ENCODE measurements around the gene COBLL1.

Gene COBLL1

DNA sequence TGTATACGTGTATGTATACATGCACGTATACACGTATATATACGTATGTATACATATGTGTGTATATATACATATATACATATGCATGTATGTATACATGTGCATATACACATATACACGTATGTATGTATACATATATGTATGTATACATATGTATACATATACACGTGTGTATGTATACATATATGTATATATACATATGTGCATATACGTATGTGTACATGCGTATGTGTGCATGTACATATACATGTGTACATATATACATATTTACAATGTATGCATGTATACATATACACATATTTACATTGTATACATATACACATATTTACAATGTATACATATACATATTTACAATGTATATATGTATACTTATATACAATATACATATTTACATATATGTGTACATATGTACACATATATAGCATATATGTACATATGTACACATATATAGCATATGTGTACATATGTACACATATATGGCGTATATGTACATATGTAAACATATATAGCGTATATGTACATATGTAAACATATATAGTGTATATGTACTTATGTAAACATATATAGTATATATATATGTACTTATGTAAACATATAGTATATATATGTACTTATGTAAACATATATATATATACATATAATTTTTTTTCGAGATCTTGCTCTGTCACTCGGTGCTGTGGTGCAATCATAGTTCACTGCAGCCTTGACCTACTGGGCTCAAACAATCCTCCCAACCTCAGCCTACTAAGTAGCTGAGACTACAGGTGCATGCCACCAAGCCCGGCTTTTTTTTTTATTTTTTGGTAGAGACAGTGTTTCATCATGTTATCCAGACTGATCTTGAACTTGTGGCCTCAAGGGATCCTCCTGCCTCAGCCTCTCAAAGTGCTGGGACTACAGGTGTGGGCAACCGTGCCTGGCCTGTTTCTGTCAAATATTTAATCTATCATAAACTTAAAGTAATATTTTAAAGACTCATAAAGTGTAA, 23.2 kb downstream of the COBLL1 start:
- no peak overlapping the region for H3K27ac ChIP-seq (ENCODE audit: low read depth, low read length)
- no peak overlapping the region for H3K4me3 ChIP-seq (ENCODE audit: low read length)
- H3K4me1 ChIP-seq (ENCODE audit: insufficient read depth, low read length): no peaks in the 10 kb centered on the region
- H3K9ac ChIP-seq (ENCODE audit: low read depth, low read length): no peak overlapping the region
- no peaks in the 10 kb centered on the region for H3K36me3 ChIP-seq (ENCODE audit: insufficient read depth, low read length)
- no peaks in the 10 kb centered on the region for H3K27me3 ChIP-seq (ENCODE audit: insufficient read depth, low read length)
- 97% methylated on average over 3 of the region's 14 CpGs for WGBS
- no peaks in the 10 kb centered on the region for H3K9me3 ChIP-seq (ENCODE audit: insufficient read depth, low read depth, low read length)

DNA sequence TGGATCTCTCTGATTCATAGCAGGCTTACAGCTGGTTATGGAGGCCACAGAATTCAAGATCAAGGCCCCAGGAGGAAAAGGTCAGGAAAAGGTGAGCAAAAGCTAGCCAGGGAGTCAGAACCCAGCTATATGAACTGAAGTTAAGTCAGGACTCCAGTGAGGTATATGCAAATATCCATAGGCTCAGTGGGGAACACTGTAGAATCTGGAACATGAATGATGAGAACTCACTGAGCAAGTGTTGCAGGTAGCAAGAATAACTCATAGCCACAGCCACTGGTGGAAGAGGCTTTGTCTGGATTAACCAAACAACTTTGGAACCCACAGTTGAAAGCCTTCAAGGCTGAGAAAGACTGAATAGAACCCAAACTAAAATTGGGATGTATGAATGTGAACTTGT, 24.7 kb downstream of the COBLL1 start:
- Histone ChIP-seq H3K4me3 (ENCODE audit: low read length) (no peak overlapping the region), H3K36me3 (ENCODE audit: insufficient read depth, low read length) (no peaks in the 10 kb centered on the region), H3K9me3 (ENCODE audit: insufficient read depth, low read depth, low read length) (no peaks in the 10 kb centered on the region), H3K27ac (ENCODE audit: low read depth, low read length) (no peak overlapping the region), H3K9ac (ENCODE audit: low read depth, low read length) (no peak overlapping the region), H3K27me3 (ENCODE audit: insufficient read depth, low read length) (no peaks in the 10 kb centered on the region), H3K4me1 (ENCODE audit: insufficient read depth, low read length) (no peaks in the 10 kb centered on the region)

DNA sequence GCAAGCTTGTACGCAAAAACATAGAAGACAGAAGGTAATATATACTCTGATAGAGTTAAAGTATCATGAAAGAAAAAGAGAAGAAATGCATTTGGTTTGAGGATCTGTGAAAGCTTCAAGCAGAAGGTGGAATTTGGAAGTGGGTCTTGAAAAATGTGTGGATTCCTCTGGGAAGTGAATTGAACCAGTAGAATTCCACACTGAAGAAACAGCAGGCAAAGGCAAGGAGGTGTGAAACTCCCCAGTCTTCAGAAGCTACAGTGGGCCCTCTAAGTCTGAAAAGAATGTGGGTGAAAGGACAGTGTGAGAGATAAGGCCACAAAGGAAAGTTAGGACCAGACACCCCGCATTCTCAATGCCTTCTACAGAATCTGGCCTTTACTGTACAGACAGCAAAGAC, 25.6 kb downstream of the COBLL1 start:
- 94% methylated on average over 2 of the region's 2 CpGs for WGBS
- H3K4me1 ChIP-seq (ENCODE audit: insufficient read depth, low read length): no peaks in the 10 kb centered on the region
- no peak overlapping the region for H3K4me3 ChIP-seq (ENCODE audit: low read length)
- no peaks in the 10 kb centered on the region for H3K36me3 ChIP-seq (ENCODE audit: insufficient read depth, low read length)
- no peak overlapping the region for H3K27ac ChIP-seq (ENCODE audit: low read depth, low read length)
- H3K9me3 ChIP-seq (ENCODE audit: insufficient read depth, low read depth, low read length): no peaks in the 10 kb centered on the region
- no peaks in the 10 kb centered on the region for H3K27me3 ChIP-seq (ENCODE audit: insufficient read depth, low read length)
- H3K9ac ChIP-seq (ENCODE audit: low read depth, low read length): no peak overlapping the region

DNA sequence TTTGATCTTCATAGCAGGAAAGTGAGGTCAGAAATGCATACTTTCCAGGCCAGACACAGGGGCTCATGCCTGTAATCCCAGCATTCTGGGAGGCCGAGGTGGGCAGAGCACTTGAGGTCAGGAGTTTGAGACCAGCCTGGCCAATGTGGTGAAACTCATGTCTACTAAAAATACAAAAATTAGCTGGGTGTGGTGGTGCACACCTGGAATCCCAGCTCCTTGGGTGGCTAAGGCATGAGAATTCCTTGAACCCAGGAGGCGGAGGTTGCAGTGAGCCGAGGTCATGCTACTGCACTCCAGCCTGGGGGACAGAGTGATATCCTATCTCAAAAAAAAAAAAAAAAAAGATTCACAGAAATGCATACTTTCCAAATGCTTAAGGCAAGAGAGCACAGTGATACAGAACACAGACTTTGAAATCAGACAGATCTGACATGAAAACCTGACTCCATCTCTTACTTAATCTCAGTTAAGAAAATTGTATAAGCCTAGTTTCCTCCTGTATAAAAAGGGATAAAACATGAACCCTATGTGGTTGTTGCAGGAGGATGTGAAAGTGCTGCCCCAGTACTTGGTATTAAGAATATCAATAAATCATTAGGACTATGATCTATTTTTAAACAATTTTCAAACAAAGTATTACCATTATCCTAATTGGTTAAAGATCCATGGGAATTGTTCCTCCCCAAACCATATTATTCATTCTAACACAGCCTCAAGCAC, 26.4 kb downstream of the COBLL1 start:
- Histone ChIP-seq H3K27me3 (ENCODE audit: insufficient read depth, low read length) (no peaks in the 10 kb centered on the region), H3K27ac (ENCODE audit: low read depth, low read length) (no peak overlapping the region), H3K4me3 (ENCODE audit: low read length) (no peak overlapping the region), H3K9ac (ENCODE audit: low read depth, low read length) (no peak overlapping the region), H3K4me1 (ENCODE audit: insufficient read depth, low read length) (no peaks in the 10 kb centered on the region), H3K36me3 (ENCODE audit: insufficient read depth, low read length) (no peaks in the 10 kb centered on the region), H3K9me3 (ENCODE audit: insufficient read depth, low read depth, low read length) (no peaks in the 10 kb centered on the region)
- WGBS: 94% methylated on average over 3 of the region's 3 CpGs

DNA sequence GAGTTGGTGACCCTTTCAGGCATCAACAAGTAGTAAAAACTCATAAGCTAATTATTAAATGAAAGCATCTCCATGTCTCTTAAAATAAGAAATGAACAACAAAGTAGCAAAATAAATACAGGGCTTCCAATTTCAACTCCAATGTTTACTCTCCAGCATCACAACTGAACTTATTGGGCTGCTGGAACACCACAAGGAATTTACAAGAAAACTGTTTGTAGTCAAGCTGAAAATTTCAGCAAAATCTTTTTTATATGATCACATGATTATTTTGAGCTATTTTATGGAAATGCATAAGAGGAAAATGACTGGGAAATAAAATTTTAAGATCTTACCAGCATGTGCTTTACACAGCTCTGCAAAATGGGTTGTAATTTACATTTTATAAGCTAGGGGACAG, 28.1 kb downstream of the COBLL1 start:
- Histone ChIP-seq H3K4me3 (ENCODE audit: low read length) (no peak overlapping the region), H3K9ac (ENCODE audit: low read depth, low read length) (no peak overlapping the region), H3K36me3 (ENCODE audit: insufficient read depth, low read length) (no peaks in the 10 kb centered on the region), H3K27ac (ENCODE audit: low read depth, low read length) (no peak overlapping the region), H3K4me1 (ENCODE audit: insufficient read depth, low read length) (no peaks in the 10 kb centered on the region), H3K9me3 (ENCODE audit: insufficient read depth, low read depth, low read length) (no peaks in the 10 kb centered on the region), H3K27me3 (ENCODE audit: insufficient read depth, low read length) (no peaks in the 10 kb centered on the region)

DNA sequence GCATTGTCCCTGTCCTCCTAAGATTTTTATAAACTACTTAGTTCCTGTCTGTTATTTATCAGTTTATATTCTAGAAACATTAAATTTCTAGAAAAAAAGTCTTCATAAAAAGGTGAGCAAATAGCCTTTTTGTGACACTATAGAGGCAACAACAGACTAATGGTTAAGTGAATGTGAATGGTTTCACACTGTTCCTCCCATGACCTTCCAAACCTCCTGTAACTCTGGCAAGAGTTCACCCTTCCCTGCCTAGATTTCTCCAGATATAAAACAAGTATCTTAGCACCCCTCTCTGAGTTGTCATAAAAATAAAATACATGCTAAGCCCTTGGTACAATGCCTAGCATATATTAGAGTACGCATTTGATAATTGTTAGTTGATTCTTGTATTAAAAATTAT, 29.2 kb downstream of the COBLL1 start:
- H3K4me3 ChIP-seq (ENCODE audit: low read length): no peak overlapping the region
- no peak overlapping the region for H3K27ac ChIP-seq (ENCODE audit: low read depth, low read length)
- H3K4me1 ChIP-seq (ENCODE audit: insufficient read depth, low read length): no peaks in the 10 kb centered on the region
- no peak overlapping the region for H3K9ac ChIP-seq (ENCODE audit: low read depth, low read length)
- WGBS: no CpG with 5 or more reads among the region's 1 CpG
- H3K27me3 ChIP-seq (ENCODE audit: insufficient read depth, low read length): no peaks in the 10 kb centered on the region
- H3K36me3 ChIP-seq (ENCODE audit: insufficient read depth, low read length): no peaks in the 10 kb centered on the region
- no peaks in the 10 kb centered on the region for H3K9me3 ChIP-seq (ENCODE audit: insufficient read depth, low read depth, low read length)

DNA sequence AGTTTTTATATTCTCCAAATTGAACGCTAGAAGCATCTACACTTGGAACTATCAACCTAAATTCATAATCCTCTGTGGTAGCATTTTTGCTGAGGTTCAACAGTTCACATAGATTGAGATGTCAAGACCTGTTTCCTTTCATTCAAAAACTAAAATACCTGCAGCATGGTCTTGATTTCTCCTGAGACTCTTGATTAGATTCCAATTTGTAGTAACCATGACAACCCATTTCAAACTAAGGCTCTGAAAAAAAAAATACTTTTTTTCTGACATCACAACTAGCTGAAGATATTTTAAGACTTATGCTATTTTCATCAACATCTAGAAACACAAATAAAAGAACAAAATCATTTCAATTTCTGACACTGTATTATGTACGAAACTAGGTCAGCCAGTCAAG, 29.8 kb downstream of the COBLL1 start:
- Histone ChIP-seq H3K4me3 (ENCODE audit: low read length) (no peak overlapping the region), H3K27me3 (ENCODE audit: insufficient read depth, low read length) (no peaks in the 10 kb centered on the region), H3K9me3 (ENCODE audit: insufficient read depth, low read depth, low read length) (no peaks in the 10 kb centered on the region), H3K27ac (ENCODE audit: low read depth, low read length) (no peak overlapping the region), H3K9ac (ENCODE audit: low read depth, low read length) (no peak overlapping the region), H3K36me3 (ENCODE audit: insufficient read depth, low read length) (no peaks in the 10 kb centered on the region), H3K4me1 (ENCODE audit: insufficient read depth, low read length) (no peaks in the 10 kb centered on the region)
- 98% methylated on average over 2 of the region's 2 CpGs for WGBS

DNA sequence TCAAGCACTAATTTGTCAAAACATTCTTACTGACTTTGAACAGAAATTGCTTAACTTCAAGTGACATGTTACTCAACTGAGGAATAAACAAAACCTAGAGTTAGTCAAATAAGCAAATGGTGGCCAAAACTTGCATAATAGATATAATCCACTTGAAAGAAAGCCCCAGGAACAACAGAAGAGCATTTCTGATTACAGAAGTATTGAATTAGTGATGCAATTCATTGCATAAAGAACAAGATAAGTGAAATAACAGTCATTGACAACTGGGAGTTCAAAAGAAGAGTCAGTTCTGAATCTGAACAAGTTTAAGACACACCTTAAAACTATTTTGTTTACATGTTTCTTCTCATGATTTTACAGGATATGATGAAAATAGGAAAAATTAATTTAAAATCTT, 30.8 kb downstream of the COBLL1 start:
- no peak overlapping the region for H3K4me3 ChIP-seq (ENCODE audit: low read length)
- no peaks in the 10 kb centered on the region for H3K4me1 ChIP-seq (ENCODE audit: insufficient read depth, low read length)
- no peaks in the 10 kb centered on the region for H3K27me3 ChIP-seq (ENCODE audit: insufficient read depth, low read length)
- H3K9ac ChIP-seq (ENCODE audit: low read depth, low read length): no peak overlapping the region
- H3K36me3 ChIP-seq (ENCODE audit: insufficient read depth, low read length): no peaks in the 10 kb centered on the region
- no peaks in the 10 kb centered on the region for H3K9me3 ChIP-seq (ENCODE audit: insufficient read depth, low read depth, low read length)
- H3K27ac ChIP-seq (ENCODE audit: low read depth, low read length): no peak overlapping the region

DNA sequence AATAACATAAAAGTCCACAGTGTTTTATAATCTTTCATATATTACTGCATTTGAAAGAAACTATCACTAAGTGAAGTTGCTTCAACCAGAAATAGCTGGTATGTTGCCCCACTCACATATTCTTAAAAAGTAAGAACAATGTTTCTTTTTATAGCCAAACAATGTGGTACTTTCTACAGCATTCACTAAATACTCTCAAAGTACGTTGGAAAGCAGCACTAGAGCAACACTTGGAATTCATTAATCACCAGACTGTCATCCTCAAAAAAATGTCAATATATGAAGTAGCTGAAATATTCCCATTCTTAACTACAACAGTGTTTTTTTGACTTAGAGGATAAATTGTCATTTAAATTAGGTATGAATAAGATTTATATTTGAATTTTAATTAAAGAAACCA, 32.8 kb downstream of the COBLL1 start:
- WGBS: 77% methylated on average over 1 of the region's 1 CpG

DNA sequence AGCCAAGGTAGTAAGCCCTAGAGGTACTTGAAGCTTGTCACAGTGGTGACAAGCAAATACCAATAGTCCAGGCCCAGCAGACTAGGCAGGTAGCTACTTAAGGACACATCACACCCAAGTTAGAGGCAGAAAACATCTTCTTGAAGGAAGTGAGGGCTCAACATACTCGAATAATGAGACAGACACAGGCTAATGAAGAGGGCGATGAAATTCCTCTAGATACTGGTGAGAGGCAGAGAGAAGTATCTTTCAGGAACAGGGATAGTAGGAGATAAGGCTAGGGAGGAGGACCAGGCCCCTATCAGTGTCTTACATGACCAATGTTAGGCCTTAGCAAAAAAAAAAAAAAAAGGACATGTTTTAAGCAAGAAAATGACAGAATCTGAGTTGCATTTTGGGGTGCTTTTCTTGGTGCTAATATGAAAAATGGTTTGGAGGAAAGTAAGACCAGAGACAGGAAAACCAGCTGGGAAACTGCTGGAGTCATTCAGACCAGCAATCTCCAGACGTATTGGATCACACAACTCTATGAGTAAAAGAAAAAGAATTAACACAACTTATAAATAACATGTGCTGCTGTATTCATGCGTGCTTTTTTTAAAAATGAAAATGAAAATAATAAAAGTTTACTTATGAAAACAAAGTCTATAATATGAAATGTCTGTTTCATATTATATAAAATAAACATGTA, 37.7 kb downstream of the COBLL1 start:
- Histone ChIP-seq H3K9ac (ENCODE audit: low read depth, low read length) (no peak overlapping the region), H3K27ac (ENCODE audit: low read depth, low read length) (no peak overlapping the region), H3K27me3 (ENCODE audit: insufficient read depth, low read length) (no peaks in the 10 kb centered on the region), H3K4me3 (ENCODE audit: low read length) (no peak overlapping the region), H3K36me3 (ENCODE audit: insufficient read depth, low read length) (no peaks in the 10 kb centered on the region), H3K9me3 (ENCODE audit: insufficient read depth, low read depth, low read length) (no peaks in the 10 kb centered on the region), H3K4me1 (ENCODE audit: insufficient read depth, low read length) (no peaks in the 10 kb centered on the region)
- WGBS: 94% methylated on average over 2 of the region's 4 CpGs

More for the DNA sequence above, 32.8 kb downstream of the COBLL1 start:
- Histone ChIP-seq H3K36me3 (ENCODE audit: insufficient read depth, low read length) (no peaks in the 10 kb centered on the region), H3K4me1 (ENCODE audit: insufficient read depth, low read length) (no peaks in the 10 kb centered on the region), H3K9me3 (ENCODE audit: insufficient read depth, low read depth, low read length) (no peaks in the 10 kb centered on the region), H3K27me3 (ENCODE audit: insufficient read depth, low read length) (no peaks in the 10 kb centered on the region), H3K4me3 (ENCODE audit: low read length) (no peak overlapping the region), H3K27ac (ENCODE audit: low read depth, low read length) (no peak overlapping the region), H3K9ac (ENCODE audit: low read depth, low read length) (no peak overlapping the region)

DNA sequence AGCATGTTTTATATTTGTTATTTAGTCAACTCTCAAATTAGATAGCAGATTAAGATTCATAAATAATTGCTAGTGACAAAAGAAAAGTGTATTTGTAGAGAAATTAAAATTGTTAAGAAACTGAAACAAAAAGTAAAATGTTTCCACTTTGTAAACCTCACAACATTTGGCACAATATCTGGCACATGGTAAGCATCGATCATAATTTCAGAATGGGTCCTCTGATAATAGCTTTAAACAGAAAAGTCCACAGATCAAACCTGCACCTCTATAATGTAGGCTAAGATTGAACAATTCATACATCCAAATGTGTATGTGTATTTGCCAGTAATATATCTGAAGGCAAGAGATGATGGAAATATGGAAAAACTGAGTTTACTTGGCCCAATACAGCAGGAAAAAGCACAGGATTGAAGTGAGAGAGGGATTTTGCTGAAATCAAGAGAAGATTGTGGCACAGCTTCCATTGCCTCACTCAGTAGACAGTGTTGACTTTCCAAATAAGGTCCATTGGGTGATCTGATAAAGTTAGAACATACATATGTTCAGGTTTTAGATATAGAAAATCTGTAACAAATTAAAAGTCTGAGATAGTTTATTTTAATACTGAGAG, 39.4 kb downstream of the COBLL1 start:
- Histone ChIP-seq H3K27ac (ENCODE audit: low read depth, low read length) (no peak overlapping the region), H3K4me1 (ENCODE audit: insufficient read depth, low read length) (no peaks in the 10 kb centered on the region), H3K4me3 (ENCODE audit: low read length) (no peak overlapping the region), H3K9ac (ENCODE audit: low read depth, low read length) (no peak overlapping the region), H3K27me3 (ENCODE audit: insufficient read depth, low read length) (no peaks in the 10 kb centered on the region), H3K9me3 (ENCODE audit: insufficient read depth, low read depth, low read length) (no peaks in the 10 kb centered on the region), H3K36me3 (ENCODE audit: insufficient read depth, low read length) (no peaks in the 10 kb centered on the region)
- 95% methylated on average over 1 of the region's 1 CpG for WGBS

All from HUES64 (cell line).